ENCODE results near the gene BICRA.
"Not testable (repeated sequence)": the region's sequence is repeated elsewhere in the genome, so short reads cannot be mapped to it uniquely, and the experiment has no call there.

BICRA gene

GRCh38 chr19:47663911-47664771, 55.2 kb downstream of the BICRA start:
- DNase-seq, result no peak

GRCh38 chr19:47668556-47668955, 59.6 kb downstream of the BICRA start:
- DNase-seq, result not testable (repeated sequence)

DNA sequence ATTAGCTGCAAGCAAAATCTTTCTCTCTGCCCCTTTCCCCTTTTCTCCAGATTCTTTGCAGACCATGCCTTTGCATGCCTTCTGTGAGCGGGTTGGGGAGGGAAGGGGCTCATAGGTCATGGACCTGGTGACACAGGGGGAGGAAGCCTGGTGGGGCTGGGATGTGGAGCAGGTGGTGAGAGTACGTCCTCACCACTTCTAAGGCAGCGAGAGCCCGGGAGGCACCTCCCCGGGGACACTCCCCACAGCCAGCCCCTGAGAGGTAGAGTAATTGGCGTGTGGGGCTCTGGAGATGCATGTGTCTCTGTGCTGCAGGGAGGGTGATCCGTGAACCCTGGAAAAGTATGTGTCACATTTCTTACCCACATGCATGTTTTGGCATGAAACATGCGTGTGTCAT, 61.8 kb downstream of the BICRA start:
- DNase-seq, result no peak

GRCh38 chr19:47671499-47671898, 62.6 kb downstream of the BICRA start:
- no peak for DNase-seq

- DNase-seq, result no peak
These were observed 64.5 kb downstream of the BICRA start for GRCh38 chr19:47673426-47673825.

DNA sequence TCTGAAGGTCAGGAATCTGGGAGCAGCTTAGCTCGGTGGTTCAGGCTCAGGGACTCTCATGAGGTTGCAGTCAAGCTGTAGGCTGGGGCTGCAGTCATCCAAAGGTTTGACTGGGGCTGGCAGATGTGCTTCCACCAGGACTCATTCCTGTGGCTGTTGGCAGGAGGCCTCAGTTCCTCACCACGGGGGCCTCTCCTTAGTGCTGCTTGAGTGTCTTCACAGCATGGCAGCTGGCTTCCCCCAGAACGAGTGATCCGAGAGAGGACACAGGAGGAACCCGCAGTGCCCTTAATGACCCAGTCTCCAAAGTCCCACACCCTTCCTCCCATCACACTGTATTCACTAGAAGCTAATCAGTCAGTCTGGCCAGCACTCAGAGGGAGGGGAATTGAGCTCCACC, 65.6 kb downstream of the BICRA start:
- no peak for DNase-seq

- DNase-seq, result no peak
These were observed 66.3 kb downstream of the BICRA start for GRCh38 chr19:47675271-47675670.

DNA sequence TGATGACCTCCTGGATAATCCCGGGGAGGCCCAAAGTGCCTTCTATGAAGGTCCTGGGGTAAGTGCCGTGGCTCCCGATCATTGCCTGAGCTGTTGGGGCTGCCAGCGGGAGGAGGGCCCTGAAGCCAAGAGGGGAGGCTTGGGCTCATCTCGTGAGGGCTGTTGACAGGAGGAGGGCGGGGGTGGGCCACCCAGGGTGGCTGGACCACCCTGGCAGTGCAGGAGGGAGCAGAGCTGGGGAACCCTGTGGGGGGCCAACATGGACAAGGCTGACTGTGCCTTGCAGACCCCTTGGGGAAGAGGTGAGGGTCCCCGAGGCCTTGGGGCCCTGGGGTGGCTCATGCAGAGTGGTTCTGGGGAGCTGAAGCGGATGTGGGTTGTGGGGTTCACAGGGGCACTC, 66.9 kb downstream of the BICRA start:
- no peak for DNase-seq

GRCh38 chr19:47676811-47677210, 67.9 kb downstream of the BICRA start:
- no peak for DNase-seq

DNA sequence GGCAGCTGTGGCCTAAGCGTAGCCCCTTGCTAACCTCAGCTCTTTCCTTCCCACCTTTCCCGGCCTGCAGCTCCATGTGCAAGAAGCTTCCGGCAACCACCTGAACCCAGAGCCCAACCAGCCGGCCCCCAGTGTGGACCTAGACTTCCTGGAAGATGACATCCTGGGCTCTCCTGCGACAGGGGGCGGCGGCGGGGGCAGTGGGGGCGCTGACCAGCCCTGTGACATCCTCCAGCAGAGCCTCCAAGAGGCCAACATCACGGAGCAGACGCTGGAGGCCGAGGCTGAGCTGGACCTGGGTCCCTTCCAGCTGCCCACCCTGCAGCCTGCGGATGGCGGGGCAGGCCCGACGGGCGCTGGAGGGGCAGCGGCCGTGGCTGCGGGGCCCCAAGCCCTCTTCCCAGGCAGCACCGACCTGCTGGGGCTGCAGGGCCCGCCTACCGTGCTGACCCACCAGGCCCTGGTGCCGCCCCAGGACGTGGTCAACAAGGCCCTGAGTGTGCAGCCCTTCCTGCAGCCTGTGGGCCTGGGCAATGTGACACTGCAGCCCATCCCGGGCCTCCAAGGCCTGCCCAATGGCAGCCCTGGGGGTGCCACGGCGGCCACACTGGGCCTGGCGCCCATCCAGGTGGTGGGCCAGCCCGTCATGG, 70.4 kb downstream of the BICRA start:
- DNase-seq, result no peak

GRCh38 chr19:47679922-47680857, 71.3 kb downstream of the BICRA start:
- no peak for DNase-seq

- DNase-seq, result no peak
These were observed 72.0 kb downstream of the BICRA start for GRCh38 chr19:47680858-47681332.

DNA sequence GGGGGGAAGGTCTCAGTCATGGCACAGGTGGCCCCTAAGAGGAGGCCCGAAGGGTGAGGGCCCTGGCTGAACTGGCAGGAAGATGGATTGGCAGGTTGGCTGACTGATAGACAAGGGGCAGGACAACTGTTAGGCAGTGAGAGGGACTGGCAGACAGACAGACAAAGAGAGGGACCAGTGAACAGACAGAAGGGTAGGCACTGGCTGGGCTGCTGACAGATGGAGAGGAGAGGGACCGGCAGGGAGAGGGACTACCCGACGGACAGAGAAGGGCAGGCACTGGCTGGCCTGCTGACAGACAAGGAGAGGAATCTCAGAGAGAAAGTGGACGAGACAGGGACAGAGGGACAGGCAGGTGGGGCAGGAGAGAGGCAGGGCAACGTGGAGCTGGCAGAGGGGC, 72.5 kb downstream of the BICRA start:
- DNase-seq, result no peak

DNA sequence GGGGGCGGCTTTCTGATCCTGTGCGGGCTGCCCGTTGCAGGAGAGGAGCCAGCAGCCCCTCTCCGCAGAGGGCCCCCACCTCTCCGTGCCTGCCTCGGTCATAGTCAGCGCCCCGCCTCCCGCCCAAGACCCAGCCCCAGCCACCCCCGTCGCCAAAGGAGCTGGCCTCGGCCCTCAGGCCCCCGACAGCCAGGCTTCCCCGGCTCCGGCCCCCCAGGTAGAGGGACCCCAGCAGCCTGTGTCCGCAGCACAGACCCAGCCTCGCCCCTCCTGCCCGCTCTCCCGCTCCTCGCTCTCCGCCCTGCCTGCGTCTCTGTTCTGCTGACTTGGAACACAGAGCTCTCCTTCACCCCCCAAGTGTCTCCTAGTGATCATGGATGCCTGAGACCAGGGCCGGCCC, 73.0 kb downstream of the BICRA start:
- no peak for DNase-seq

- no peak for DNase-seq
These were observed 74.0 kb downstream of the BICRA start for GRCh38 chr19:47682939-47683338.

DNA sequence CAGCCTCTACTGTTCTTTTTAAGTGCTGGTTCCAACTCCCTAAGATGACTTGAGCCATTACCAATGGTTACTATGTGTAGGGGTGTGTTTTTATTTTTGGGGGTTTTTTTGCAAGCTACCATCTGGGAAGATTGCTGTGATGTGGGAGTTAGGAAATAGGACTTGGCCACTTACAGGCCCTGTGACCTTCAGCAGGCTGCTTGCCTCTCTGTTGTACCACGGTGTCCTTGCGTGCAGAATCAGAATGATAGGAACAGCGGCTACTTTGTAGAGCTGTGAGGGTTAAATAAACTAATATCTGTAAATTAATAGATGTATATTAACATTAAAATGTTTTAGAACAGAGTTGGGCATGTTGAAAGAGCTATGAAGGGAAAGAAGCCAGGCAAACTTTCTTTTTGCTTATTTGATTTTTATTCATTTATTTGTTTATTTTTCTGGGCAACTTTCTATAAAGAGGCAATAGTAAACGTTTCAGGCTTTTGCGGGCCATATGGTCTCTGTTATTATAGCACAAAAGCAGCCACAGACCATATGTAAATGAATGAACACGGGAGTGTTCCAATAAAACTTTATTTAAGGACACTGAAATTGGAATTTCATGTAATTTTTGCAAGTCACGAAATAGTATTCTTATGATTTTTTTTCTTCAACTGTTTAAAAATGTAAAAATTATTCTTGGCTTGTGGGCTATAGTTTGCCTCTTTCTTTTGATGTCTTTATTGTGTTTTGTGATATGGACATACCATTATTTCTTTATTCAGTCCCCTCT, 77.9 kb downstream of the BICRA start:
- no peak for DNase-seq

DNA sequence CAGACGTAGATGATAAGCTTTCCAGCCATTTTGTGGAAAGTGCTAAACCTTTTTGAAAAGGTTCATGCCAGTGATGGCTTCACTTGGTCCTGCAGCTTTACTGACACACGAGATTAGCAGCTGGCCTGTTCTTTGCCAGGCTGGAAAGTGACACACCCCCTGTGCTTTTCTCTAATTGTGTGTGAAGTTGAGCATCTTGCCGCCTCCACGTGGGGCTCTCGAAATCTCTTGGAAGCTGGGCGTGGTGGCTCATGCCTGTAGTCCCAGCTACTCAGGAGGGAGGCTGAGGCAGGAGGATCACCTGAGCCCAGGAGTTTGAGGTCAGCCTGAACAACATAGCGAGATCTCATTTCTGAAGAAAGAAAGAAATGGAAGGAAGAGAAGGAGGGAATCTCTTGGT, 79.0 kb downstream of the BICRA start:
- DNase-seq, result no peak

GRCh38 chr19:47691090-47691489, 82.2 kb downstream of the BICRA start:
- no peak for DNase-seq

DNA sequence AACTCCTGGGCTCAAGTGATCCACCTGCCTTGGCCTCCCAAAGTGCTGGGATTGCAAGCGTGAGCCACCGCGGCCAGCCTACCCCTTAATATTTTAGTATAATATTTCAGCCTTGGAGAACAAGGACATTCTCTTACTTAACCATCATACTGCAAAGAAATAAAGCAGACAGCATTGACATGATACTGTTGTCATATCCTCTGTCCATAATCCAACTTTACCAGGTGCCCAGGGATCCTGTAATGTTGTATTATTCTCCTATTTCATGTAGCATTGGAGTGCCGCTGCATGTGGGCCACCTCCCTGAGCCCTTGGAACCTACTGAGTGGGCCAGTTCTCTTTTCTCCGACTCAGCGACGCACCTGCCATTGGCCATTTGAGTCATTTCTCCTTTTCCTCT, 82.8 kb downstream of the BICRA start:
- no peak for DNase-seq

GRCh38 chr19:47693489-47693888, 84.6 kb downstream of the BICRA start:
- DNase-seq, result no peak

- DNase-seq, result no peak
These were observed 85.0 kb downstream of the BICRA start for GRCh38 chr19:47693903-47694302.

- no peak for DNase-seq
These were observed 85.7 kb downstream of the BICRA start for GRCh38 chr19:47694466-47695273.

All from activated T-cell treated with anti-CD3 and anti-CD28 coated beads, Interleukin-2, amount 50 U/mL, for 1 hour (primary cell).